HG03460 (cell line): Measurements from ENCODE around the gene NAT8.
A peak's percentile ranks its signal among the peaks of the same experiment; 100 is the strongest.
"Not testable (repeated sequence)": the region's sequence is repeated elsewhere in the genome, so short reads cannot be mapped to it uniquely, and the experiment has no call there.

Source experiments
- ATAC-seq: cut with Tn5 transposase; IDR thresholded peaks from one replicate; pipeline ENCODE4 v1.9.1; 2021; ENCODE audit not compliant: unreplicated experiment

Gene NAT8, protein sequence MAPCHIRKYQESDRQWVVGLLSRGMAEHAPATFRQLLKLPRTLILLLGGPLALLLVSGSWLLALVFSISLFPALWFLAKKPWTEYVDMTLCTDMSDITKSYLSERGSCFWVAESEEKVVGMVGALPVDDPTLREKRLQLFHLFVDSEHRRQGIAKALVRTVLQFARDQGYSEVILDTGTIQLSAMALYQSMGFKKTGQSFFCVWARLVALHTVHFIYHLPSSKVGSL

DNA sequence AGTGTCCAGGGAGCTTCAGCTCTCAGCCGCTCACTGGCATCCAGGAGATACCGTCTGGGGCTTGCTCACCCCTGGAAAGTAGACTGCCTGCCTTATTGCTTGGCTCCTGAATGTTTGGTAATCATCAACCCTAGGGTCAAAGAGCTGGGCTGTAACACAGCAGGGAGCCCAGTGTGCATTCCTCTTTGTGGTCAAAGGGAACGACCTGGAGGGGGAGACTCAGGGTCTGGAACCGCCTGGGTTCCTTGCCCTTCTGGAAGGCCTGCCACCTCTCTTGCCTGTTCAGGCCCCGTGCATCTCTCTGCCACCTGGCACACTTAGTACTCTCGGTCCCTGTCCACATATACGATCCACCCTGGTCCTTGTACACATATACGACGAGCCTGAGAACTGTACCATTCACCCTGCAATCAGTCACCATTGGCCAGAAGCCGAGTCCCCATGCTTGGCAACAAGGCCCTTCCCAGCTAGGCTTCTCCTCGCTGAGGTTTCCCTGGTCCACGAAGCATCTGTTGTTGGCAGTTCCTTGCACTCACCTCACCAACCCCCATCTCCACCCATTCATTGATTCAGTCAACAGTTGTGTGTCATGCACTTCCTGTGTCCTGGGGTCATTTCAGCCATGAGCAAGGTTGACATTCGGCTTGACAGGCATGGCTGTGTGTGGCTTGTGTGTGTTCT lies at the start of gene NAT8:
Gene NAT8, minus strand, starts transcription at position 85 of the 681 bp plus-strand sequence. CDS start 794 bp downstream, outside the sequence.
- ATAC-seq, result no peak

DNA sequence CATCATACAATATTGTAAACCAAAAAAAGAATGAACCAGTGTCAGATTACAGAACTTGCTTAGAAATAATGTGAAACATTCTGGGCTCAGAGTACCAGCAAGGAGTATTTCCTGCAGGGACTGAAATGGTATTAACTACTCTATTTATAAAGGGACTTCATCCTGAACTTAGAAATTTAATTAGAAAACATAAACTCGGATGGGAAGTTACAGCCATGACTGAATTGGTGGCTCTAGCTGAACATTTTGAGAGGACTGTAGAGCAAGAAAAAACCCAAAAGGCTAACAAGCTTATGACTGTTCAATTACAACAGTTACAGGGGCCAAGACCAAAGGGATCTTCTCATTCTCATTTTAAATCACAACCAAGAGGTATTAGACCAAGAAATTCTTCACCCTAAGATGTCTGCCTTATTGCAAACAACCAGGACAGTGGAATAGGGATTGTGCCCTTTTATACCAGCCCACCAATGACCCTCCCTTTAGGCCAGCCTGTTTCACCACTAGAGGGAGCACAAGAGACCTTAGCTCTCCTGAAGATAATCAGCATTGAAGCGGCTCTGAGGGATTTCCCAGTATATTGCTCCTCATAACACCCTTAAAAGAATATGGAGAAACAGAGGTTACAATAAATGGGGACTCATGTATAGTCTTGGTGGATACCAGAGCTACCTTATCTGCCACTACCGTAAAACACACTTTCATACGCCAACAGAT lies 48.3 kb upstream of the NAT8 start:
- peak; percentile 54 for ATAC-seq

DNA sequence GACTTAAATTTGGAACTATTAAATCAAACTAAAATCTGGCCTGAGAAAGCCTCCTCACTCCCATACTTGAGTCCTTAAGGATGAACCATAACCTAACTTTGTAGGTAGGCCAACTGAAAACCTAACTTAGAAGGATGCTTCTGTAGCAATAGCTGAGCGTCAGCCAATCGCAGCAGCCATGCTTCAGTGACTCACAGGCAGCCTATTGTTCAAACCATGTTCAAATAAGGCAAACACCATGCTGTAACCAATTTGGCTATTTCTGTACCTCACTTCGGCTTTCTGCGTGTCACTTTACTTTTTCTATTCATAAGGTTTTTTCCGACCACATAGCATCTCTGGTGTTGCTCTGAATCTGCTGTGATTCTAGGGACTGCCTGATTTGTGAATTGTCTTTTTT lies 46.3 kb upstream of the NAT8 start:
- ATAC-seq, result not testable (repeated sequence)

DNA sequence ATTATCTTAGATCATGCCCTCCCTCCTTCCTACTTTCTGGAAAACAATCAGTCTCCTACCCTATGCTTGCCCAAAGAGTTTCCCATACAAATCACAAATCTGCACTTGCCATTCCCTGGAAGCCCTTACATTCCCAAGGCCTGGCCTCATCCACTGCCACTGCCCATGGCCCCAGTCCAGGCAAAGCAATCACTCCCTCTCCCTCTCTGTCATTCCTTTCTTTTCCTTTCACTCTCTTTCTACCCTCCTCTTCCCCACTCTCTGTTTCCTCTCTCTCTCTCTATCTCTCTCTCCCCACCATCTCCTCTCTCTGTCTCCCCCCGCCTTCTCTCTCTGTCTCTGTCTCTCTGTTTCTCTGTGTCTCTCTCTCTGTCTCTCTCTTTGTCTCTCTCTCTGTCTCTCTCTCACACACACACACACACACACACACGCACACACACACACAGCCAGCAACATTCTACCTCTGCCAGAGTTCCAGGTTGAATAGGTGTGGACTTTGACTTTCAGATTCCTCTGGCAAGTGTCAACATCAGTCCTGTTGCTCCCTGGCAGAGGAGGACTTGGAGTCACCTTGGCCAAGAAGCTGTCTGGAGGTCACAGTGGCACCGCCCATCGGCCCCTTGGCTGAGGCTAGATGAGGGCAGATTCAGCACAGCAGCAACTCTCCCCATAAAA lies 43.7 kb upstream of the NAT8 start:
- ATAC-seq, result no peak

DNA sequence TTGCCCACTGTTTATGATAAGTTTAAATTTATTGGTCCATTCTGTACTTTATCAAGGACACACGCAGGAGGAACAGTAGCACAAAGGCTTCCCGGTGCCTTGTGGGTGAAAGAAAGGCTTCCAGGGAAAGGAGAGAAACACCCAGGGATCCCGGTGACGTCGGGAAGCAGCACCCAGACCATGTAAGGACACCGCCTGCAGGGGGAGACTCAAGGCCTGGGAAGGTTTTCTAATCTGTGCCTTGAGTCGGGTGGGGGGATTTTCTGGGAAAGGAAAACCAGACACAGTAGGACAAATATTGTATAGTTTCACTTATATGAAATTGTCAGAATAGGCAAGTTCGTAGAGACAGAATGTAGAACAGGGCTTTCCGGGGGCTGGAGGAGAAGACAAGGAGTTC lies 42.7 kb upstream of the NAT8 start:
- not testable (repeated sequence) for ATAC-seq

DNA sequence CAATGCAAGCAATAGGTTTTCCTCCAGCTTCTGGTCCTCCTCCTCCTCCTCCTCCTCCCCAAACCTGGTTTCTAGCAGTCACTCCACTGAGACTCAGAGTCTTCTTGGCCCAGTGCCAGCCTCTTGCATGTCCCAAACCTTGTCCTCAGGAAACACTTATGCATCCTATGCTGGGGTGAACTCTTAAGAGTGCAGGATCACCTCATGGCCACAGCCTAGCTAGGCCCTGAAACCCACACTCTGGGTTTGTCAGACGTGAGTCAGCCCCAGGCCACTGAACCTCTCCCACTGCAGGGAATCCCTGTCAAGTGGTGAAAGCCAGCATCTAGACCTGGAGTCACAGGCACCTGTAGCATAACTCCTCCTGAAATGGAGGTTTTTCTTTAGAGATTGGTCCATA lies 42.1 kb upstream of the NAT8 start:
- not testable (repeated sequence) for ATAC-seq

DNA sequence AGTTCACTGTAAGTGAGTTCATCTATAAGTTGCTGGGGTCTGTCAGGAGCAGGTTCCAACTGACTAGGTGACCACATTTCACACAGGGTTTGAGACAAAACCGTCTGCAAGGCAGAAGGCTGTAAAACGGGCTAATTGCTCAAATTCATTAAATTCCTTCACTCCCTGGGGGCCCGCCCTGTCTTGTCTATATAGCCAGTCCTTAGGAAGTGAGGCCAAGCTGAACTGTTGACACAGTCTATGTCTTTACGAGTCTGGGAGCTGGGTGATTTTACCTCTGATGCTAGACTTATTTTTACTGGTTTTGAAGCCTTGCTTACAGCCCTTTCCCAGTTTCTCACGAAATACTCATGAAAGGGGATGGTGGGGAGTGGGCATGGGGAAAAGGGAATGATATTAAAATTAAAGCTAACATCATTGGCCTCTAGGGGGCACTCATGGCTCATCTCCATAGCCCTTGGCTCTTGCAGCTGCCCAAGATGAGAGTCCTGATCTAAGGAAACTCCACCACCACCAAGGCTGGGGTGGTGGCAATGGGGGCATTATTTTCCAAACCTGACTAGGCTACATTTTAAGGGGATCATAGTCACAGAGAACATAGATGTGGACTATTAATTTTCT lies 37.8 kb upstream of the NAT8 start:
- not testable (repeated sequence) for ATAC-seq

DNA sequence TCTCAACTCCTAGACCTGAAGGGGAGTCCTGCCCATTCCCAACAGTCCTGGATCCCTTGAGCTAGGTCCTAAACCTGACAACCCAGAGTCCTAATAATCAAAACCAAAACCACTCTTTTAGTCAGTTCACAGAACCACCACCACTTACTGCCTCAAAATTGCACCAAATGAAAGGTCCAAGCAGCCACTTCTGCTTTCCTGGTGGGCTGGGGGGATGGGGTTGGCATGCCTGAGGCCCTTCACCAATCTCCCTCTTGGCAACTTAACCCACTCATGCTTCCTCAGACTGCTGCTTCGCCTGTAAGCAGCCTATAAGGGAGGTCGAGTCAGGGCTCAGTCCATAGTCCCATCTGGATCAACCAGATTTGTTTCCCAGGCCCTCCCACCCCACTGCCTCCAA lies 37.0 kb upstream of the NAT8 start:
- ATAC-seq, result not testable (repeated sequence)

DNA sequence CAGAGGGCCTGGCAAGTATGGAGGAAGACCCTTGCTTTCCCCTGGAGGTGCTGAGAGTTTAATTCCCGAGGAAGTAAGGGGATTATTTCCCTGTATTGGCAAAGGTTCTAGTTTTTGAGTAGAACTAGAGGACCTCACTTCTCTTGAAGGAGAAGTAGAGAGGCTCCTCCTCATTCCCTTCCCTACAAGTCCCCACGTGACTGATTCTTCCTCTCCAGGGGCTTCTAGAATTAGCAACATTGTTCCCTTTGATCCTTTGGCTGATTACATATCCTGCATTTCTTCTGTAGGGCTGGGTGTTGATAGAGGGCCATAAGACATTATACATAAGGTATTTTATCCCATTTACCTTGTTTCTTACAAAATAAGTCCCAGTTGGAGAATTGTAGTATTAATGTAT lies 35.8 kb upstream of the NAT8 start:
- ATAC-seq, result not testable (repeated sequence)

DNA sequence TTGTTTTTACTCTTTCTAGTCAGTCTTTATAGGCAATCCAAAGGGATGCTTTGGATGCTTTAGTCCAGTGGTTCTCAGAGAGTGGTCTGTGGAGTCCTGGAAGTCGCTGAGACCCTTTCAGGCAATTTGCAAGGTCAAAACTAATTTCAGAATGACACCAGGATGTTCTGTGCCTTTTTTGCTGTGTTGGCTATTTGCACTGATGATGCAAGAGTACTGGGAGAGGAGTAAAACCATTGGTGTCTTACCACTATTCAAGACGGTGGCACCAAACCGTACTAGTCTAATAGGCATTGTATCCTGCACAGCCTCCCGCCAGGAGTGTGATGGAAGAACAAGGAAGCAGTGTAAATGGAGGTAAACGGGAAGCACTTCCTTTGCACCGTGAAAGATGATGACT lies 34.0 kb upstream of the NAT8 start:
- not testable (repeated sequence) for ATAC-seq

DNA sequence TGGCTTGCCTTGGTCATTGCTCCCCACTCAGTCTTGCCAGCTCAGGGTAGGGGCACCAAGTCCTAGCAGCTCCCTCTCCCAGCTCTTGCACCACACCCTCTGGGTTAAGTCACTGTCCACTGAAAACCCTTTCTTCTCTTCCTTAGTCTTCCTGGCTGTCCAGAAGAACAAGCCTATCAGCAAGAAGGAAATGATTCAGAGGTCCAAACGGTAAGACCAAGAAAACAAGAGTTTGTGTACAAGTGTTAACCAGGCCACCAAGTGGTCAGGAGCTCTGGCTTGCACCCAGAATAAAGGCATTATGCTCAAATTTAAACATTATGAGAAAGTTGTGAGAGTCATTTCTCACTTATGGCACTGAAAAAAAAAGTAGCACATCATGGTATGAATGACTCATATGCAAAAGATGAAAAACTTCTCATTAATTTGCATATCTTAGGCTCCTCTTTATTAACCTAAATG lies 32.5 kb upstream of the NAT8 start:
- ATAC-seq, result not testable (repeated sequence)

DNA sequence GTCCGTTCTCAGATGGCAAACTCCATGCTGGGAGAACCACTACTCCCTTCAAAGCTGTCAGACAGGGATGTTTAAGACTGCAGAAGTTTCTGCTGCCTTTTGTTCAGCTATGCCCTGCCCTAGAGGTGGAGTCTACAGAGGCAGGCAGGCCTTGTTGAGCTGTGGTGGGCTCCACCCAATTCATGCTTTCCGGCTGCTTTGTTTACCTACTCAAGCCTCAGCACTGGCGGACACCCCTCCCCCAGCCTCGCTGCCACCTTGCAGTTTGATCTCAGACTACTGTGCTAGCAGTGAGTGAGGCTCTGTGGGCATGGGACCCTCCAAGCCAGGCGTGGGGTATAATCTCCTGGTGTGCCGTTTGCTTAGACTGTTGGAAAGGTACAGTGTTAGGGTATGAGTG lies 27.8 kb upstream of the NAT8 start:
- ATAC-seq, result not testable (repeated sequence)

DNA sequence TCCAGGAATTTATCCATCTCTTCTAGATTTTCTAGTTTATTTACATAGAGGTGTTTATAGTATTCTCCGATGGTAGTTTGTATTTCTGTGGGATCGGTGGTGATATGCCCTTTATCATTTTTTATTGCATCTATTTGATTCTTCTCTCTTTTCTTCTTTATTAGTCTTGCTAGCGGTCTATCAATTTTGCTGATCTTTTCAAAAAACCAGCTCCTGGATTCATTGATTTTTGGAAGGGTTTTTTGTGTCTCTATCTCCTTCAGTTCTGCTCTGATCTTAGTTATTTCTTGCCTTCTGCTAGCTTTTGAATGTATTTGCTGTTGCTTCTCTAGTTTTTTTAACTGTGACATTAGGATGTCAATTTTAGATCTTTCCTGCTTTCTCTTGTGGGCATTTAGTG lies 25.0 kb upstream of the NAT8 start:
- not testable (repeated sequence) for ATAC-seq

DNA sequence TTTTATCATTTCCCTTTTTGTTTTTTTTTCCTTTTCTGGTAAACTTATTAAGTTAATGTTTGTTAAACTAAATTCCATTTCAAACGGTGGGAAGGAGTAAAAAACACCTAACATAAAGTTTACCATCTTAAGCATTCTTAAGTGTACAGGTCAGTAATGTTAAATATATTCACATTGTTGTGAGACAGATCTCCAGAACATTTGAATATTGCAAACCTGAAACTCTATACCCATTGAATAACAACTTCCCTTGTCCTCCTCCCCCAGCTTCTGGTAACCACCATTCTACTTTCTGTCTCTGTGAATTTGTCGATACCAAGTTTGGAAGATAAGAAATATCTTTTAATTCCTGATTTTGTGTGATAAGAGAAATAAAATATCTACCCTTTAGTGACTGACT lies 12.0 kb upstream of the NAT8 start:
- ATAC-seq, result no peak

DNA sequence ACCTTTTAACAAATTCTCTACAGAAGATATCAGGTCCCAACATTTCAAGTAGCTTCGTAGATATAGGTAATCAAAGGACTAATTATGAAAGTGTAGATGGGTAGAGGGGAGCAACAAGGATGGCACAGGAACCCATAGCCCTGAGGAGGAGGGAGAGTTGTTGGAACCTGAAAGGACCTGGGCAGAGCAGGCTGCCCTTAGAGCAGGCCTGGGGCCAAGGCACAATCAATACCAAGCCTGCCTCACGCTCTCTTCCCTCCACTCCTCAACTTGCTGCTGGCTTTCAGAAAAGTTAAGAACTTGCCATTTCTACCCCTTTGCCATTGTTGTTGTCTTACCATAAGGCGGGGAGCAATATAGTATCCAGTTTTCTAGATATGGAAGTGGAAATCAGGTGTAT lies 10.1 kb upstream of the NAT8 start:
- no peak for ATAC-seq

DNA sequence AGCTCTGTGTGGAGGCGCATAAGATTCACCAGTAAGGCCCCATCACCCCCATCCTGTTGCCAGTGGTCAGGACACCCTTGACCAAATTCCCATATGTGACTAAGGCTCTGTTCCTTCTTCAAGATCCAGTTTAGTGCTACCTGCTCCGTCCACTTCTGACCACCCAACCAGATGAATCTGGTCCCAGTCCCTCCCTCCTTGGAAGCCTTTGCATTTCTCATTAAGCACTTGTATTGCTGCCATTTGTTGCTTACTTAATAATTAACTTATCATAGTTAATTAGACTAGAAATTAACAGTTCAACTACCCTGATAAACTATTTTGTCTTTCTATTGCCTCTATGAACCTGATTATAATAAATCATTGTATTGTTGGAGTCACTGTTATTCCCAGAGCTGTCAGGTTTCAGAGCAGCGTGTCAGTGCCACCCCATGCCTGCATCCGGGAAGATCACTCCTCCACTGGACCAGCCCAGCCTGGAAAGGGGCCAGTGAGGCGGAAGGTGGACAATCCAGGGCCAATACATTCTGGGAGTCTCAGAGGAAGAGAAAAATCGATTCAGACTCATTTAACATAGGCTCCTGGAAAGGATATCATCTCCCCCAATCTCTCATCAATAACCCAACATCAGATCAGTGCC lies 9.5 kb upstream of the NAT8 start:
- ATAC-seq, result no peak

DNA sequence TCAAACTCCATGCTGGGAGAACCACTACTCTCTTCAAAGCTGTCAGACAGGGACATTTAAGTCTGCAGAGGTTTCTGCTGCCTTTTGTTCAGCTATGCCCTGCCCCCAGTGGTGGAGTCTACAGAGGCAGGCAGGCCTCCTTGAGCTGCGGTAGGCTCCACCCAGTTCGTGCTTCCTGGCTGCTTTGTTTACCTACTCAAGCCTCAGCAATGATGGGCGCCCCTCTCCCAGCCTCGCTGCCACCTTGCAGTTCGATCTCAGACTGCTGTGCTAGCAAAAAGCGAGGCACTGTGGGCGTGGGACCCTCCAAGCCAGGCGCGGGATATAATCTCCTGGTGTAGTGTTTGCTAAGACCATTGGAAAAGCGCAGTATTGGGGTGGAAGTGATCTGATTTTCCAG lies 5.5 kb upstream of the NAT8 start:
- not testable (repeated sequence) for ATAC-seq

DNA sequence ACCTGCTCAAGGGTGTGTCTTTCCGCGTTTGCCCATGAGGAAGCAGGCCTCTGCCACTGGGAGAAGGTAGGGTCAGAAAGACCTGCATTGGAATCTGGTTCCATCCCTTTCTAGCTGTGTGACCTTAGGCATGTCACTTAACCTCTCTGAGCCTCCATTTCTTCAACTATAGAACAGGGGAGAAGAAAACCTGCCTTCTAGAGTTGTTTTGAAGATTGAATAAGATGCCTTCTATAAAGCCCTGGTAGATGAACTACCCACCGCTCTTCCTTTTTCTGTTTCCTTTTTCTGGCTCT lies 507 bp downstream of the NAT8 start:
- no peak for ATAC-seq

DNA sequence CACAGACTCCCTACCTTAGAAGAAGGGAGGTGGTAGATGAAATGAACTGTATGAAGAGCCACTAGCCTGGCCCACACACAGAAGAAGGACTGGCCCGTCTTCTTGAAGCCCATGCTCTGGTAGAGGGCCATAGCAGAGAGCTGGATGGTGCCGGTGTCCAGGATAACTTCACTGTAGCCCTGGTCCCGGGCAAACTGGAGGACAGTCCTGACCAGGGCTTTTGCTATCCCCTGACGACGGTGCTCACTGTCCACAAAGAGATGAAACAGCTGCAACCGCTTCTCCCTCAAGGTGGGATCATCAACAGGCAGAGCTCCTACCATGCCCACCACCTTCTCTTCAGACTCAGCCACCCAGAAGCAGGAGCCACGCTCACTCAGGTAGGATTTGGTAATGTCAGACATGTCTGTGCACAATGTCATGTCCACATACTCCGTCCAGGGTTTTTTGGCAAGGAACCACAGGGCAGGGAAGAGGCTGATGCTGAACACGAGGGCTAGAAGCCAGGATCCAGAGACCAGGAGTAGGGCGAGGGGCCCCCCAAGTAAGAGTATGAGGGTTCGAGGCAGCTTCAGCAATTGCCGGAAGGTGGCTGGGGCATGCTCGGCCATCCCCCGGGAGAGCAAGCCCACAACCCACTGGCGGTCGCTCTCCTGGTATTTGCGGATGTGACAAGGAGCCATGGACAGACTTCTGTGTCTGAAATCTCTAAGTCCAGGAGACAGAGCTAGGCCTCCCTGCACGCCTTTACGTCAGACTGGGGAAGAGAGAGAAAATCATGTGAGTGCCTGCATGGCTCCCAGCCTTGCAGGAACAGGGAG lies 1.1 kb downstream of the NAT8 start:
- ATAC-seq, result no peak

DNA sequence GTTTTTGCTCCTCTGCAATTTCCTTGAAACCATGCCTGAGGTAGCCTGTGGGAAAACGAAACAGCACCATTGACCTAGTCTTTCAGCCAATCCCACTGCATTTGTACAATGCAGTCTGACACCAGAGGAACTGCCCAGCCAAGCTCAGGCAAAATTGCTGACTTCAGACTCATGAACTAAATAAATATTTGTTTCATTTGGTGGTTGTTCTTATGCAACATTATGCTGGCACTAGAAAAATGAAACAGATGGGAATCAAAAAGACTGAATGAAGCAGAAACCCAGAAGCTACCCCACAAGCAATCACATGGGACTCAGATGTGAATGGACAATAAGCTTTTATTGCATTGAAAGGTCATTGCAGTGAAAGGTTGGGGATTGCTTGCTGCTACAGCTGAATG lies 1.7 kb downstream of the NAT8 start:
- ATAC-seq, result no peak
